Activated gamma-delta T cell treated with anti-CD3 and anti-CD28 coated beads, Interleukin-2, amount 50 U/mL, for 16 hours (primary cell): ENCODE data around the gene NDUFAF4.
"Not testable (repeated sequence)": the region's sequence is repeated elsewhere in the genome, so short reads cannot be mapped to it uniquely, and the experiment has no call there.

ENCODE experiments used
- DNase-seq: peaks from one replicate; pipeline ENCODE4 v3.0.0-alpha.2; 2020; ENCODE audit warnings: low read depth

The NDUFAF4 gene

DNA sequence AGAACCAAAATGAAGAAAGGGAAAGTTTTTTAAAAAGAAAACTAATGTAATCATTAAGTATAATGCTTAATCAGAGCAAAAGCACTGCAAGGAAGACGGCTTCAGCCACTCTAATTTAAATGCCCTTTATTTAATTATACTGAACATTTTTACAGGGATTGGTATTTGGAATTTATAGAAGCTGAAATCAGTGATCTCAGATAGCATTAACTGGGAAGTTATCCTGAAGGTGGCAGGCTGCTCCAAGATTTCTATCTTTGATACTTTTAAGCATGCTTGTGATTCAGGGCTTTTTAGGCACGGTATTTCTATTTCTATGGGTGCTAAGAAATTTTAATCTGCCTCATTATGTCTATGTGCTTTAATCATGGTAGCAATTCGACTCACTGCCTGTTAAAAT is 1.3 kb upstream of the NDUFAF4 start:
- no peak for DNase-seq

- DNase-seq, result no peak
These were observed 655 bp upstream of the NDUFAF4 start for GRCh38 chr6:96898241-96898851.

GRCh38 chr6:96889146-96889545 is 8.5 kb downstream of the NDUFAF4 start:
- DNase-seq, result no peak

DNA sequence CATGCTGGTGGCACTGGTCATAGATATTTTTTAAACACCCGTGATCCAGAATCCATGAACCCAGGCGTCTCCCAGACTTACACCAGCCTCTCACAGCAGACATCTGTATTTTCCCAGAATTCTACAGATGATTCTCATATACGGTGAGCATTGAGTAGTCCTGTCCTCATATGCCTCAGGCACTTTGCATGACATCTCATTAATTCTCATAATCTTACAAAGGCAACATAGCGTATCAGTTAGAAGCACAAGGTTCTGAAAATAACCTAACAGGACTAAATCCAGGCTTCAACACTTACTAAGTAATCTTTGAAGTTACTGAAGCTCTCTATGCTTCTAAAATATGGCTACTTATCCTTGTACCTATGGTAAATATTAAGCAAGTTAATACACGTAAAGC is 8.9 kb downstream of the NDUFAF4 start:
- no peak for DNase-seq

DNA sequence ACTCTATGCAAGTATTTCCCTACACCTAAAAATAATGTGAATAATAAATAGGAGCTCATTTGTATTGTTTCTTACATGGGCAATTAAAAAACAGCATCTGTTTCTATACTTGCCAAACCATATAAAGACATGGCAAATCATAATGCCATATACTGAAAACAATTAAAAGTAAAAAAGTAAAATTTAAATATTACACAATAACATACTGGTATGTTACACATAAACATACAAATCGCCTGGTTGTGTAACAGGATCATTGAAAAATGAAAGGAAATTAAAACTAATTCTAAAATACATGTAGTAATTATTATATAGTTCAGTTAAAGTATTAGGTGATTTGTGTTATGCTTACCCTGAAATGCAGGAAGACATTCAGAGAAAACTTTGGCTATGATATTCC is 11.2 kb downstream of the NDUFAF4 start:
- no peak for DNase-seq

DNA sequence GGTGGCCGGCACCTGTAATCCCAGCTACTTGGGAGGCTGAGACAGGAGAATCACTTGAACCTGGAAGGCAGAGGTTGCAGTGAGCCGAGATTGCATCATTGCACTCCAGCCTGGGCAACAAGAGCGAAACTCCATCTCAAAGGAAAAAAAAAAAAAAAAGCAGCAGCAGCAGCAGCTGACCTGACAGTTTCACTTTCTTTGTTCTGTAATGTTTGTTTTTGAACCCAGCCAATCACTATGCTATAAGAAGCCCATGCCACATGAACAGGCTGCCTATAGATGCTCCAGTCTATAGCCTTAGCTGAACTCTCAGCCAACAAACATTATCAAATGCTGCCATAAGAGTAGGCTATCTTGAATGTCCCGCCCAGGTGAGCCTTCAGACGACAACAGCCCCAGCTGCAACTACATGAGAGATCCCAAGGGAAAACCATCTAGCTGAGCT is 12.5 kb downstream of the NDUFAF4 start:
- not testable (repeated sequence) for DNase-seq

DNA sequence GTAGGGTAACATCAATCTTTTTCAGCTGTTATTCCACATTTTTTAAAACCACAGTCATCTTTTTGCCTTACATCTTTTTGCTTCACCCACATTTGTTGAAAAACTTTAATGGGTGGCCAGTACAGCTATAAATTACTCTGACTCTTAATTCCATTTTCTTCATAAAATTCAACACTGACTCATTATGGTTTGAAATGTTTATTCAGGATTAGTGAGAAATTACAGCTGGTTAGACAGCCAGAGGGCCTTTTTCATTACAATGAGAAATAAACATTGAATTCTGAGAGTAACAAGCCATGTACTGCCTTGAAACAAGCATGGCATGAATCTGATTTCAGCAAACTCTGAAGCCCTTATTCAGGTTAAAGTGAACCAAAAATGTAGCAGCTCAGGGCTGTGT is 19.5 kb downstream of the NDUFAF4 start:
- DNase-seq, result no peak

DNA sequence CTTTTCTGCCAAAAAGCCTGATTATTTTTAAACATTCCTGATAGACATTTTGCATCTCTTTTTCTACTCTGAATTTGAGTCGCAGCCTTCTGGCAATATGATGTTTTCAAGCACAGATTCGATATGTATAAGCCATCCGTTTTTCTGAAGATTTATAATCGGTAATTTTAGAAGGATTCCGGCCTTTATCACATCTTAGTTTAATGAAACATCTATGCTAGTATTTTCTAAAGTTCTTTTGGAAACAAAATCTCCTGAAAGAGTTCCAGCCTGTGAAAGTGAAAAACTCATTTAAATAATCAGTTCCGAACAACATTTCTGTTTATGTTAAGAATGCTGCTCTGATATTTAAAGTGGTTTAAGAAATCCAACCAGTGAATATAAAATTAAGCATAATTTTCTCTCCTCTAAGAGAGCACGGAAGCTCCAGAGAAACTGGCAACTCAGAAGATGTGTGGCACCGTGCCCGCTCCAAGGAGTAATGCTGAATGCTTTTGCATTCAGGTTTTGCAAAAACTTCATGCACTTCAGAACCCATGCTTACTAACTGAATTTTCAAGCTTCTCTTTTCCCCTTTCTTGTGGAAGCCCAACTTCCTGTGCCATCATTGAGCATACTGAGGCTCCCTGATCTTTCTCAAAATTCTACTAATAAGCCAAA is 20.7 kb downstream of the NDUFAF4 start:
- no peak for DNase-seq

- DNase-seq, result no peak
These were observed 24.7 kb downstream of the NDUFAF4 start for GRCh38 chr6:96872976-96873375.

GRCh38 chr6:96865055-96865405 is 32.7 kb downstream of the NDUFAF4 start:
- no peak for DNase-seq

DNA sequence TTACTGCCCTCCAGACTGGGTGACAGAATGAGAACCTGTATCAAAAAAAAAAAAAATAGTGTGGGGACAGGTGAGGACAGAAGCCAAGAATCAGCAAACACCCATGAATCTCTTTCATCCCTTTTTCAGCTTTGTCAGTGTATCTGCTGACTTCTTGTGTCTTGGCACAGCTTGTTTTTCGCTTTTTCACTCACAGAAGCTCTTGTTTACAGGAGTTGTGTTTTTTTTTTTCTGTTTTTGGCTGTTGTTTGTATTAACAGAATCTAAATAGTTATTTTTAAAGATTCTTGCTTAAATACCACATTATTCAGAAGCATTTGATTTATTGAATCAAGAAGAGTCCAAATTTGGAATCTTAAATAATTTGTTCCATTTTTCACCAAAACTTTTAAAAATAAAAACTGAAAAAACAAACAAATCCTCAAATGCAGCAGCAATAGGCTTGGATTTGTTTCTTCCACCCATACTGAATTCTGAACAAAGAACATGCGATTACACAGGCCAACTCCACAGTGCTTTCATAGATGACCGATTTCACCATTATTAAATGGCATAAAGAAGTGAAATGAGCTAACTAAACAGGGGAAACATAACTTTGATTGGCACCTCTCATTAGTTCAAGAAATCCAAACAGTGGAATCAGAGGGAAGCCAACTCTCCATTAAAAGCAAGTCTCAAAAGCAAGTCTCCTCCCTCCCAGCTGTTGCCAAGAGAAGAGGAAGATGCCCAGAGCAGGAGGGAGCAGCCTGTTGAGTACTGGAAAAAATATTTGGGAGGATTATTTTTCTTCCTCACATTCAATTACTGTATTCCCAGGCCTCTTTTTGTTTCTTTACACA is 33.3 kb downstream of the NDUFAF4 start:
- DNase-seq, result no peak

- no peak for DNase-seq
These were observed 35.1 kb downstream of the NDUFAF4 start for GRCh38 chr6:96862560-96862959.

DNA sequence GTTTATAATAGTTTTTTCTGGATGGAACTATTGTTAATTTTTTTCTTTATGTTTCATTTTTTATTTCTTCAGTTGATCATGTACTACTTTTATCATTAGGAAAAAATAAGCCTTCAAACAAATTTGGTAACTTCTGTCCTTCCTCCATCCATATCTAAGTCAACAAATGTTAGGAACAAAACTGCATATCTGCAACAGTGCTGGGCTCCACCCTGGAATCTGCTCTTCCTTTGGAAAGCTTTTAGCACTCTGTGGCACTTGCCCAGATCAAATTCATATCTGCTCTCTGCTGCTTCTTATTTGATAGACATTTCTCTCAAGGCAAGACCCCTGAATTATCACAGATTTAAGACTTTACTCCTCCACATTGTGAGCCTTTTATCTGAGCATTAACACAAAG is 36.1 kb downstream of the NDUFAF4 start:
- no peak for DNase-seq

DNA sequence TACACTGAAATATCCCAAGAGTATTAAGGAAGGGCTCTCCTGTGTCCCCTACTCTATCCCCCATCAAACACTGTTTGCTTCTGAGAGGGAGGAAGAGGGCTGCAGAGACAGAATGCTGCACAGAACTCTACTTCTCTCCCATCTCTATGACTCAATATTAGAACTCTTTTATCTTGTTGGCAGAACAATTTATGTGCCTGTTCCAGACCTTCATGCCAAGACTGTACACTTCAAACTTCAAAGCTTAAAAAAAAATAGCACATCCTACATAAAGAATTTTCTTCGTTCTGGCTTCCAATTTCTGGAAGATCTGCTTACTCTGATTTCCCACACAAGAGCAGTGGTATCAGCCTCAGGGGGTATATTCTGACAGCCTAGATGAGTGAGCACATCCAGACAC is 40.8 kb downstream of the NDUFAF4 start:
- no peak for DNase-seq

- DNase-seq, result no peak
These were observed 44.6 kb downstream of the NDUFAF4 start for GRCh38 chr6:96853083-96853482.

- DNase-seq, result no peak
These were observed 45.1 kb downstream of the NDUFAF4 start for GRCh38 chr6:96852605-96853004.

- no peak for DNase-seq
These were observed 45.8 kb downstream of the NDUFAF4 start for GRCh38 chr6:96851858-96852257.

DNA sequence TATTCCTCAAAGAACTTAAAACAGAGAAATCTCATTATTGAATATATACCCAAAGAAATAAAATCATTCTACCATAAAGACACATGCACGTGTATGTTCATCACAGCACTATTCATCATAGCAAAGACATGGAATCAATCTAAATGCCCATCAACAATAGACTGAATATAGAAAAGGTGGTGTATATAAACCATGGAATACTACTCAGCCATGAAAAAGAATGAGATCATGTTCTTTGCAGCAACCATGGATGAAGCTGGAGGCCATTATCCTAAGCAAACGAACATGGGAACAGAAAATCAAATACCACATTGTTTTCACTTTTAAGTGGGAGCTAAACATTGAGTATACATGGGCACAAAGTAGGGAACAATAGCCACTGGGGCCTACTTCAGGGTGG is 48.1 kb downstream of the NDUFAF4 start:
- no peak for DNase-seq

DNA sequence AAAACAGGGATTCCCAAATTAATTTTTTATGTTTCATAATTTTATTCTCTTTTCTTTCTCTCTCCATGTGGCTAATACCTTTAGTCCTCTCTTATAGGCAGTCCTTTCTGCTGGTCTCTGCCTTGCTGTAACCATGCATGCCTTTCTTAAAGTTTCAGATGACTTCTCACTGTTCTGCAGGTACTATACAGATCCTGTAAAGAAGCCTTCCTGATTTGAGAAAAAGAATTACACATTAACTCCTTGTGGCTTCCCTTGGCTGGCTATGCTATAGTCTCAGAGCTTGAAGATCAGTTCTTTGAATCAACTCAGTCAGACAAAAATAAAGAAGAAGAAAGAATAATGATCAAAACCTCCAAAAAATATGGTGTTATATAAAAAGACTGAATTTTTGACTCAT is 53.2 kb downstream of the NDUFAF4 start:
- no peak for DNase-seq

GRCh38 chr6:96841345-96841744 is 56.3 kb downstream of the NDUFAF4 start:
- no peak for DNase-seq
